DND-41 (cell line): ENCODE data around the gene CEMIP.

Experiments used
- EZH2 ChIP-seq: IDR thresholded peaks from 3 replicates; pipeline ENCODE4 v1.6.1; 2012; ENCODE audit warnings: borderline replicate concordance, low read depth, mild to moderate bottlenecking, moderate library complexity, low read length, inconsistent platforms; ENCODE audit not compliant: severe bottlenecking
- TF ChIP-seq, protein P1 (sequence below): IDR thresholded peaks from 2 replicates; pipeline ENCODE4 v1.5.1; 2012; ENCODE audit warnings: borderline replicate concordance, low read length, moderate library complexity, mild to moderate bottlenecking; ENCODE audit not compliant: poor library complexity, severe bottlenecking; ENCODE audit errors: extremely low read depth

DNA sequence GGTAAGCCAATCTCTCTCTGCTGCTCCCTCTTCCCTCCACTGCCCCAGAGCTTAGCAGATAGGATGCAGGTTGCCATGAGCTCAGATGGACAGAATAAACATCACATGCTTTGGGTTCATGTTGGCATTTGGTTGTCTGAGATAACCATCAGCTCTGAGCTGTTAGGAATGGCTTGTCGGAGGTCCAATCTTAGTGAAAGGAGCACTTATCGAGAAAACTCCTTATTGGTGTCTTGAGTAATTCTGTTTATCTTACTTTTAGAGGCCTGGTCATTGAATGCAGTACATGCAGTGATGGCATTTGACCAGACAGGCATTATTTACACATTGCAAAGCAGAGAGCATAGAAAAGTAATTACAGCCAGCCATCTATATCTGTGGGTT is 99.7 kb downstream of the CEMIP start:
- TF ChIP-seq, protein P1, sequence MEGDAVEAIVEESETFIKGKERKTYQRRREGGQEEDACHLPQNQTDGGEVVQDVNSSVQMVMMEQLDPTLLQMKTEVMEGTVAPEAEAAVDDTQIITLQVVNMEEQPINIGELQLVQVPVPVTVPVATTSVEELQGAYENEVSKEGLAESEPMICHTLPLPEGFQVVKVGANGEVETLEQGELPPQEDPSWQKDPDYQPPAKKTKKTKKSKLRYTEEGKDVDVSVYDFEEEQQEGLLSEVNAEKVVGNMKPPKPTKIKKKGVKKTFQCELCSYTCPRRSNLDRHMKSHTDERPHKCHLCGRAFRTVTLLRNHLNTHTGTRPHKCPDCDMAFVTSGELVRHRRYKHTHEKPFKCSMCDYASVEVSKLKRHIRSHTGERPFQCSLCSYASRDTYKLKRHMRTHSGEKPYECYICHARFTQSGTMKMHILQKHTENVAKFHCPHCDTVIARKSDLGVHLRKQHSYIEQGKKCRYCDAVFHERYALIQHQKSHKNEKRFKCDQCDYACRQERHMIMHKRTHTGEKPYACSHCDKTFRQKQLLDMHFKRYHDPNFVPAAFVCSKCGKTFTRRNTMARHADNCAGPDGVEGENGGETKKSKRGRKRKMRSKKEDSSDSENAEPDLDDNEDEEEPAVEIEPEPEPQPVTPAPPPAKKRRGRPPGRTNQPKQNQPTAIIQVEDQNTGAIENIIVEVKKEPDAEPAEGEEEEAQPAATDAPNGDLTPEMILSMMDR = no peak
- TF ChIP-seq EZH2 = no peak
